ENCODE measurements around the gene SYCP1.

GRCh38 chr1:114821978-114822377 lies 32.7 kb upstream of the SYCP1 start:
- TF ChIP-seq POLR2A (IDR thresholded peaks at IDR 0.05; ENCODE audit: low read depth, low read length) (no peak), ZNF274 (IDR thresholded peaks at IDR 0.05; ENCODE audit: insufficient read depth, insufficient read length) (no peak), USF1 (IDR thresholded peaks at IDR 0.05; ENCODE audit: borderline replicate concordance, extremely low read length, insufficient read depth, low read depth, low read length) (no peak), HDAC2 (IDR thresholded peaks at IDR 0.05) (no peak), FOXK2 (IDR thresholded peaks at IDR 0.05) (no peak), CBFB (IDR thresholded peaks at IDR 0.05; ENCODE audit: low read depth) (no peak), BMI1 (IDR thresholded peaks at IDR 0.05; ENCODE audit: borderline replicate concordance) (no peak), CHD2 (IDR thresholded peaks at IDR 0.05; ENCODE audit: borderline replicate concordance, low read depth, low read length) (no peak), KDM1A (IDR thresholded peaks at IDR 0.05; ENCODE audit: borderline replicate concordance) (no peak)
- TF ChIP-seq, protein P1, sequence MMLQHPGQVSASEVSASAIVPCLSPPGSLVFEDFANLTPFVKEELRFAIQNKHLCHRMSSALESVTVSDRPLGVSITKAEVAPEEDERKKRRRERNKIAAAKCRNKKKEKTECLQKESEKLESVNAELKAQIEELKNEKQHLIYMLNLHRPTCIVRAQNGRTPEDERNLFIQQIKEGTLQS (IDR thresholded peaks at IDR 0.05; ENCODE audit: borderline replicate concordance, extremely low read depth, low read depth, low read length), result no peak
- TF ChIP-seq, protein P2, sequence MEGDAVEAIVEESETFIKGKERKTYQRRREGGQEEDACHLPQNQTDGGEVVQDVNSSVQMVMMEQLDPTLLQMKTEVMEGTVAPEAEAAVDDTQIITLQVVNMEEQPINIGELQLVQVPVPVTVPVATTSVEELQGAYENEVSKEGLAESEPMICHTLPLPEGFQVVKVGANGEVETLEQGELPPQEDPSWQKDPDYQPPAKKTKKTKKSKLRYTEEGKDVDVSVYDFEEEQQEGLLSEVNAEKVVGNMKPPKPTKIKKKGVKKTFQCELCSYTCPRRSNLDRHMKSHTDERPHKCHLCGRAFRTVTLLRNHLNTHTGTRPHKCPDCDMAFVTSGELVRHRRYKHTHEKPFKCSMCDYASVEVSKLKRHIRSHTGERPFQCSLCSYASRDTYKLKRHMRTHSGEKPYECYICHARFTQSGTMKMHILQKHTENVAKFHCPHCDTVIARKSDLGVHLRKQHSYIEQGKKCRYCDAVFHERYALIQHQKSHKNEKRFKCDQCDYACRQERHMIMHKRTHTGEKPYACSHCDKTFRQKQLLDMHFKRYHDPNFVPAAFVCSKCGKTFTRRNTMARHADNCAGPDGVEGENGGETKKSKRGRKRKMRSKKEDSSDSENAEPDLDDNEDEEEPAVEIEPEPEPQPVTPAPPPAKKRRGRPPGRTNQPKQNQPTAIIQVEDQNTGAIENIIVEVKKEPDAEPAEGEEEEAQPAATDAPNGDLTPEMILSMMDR (IDR thresholded peaks at IDR 0.05 in 2 of 3, conservative IDR thresholded peaks at IDR 0.05 in 1 of 3; ENCODE audit: control insufficient read depth in 2 of 3, extremely low read depth in 1 of 3, insufficient read depth in 1 of 3, low read depth in 3 of 3, low read length in 3 of 3), result no peak
